ENCODE results near the gene USP49.

The USP49 gene

GRCh38 chr6:41909727-41910126 is 14.6 kb upstream of the USP49 start:
- Mint-ChIP-seq H3K36me3 (ENCODE audit: low read depth) (peaks cover 27% of the 10 kb centered on the region), H3K4me1 (no peaks in the 10 kb centered on the region)
- no peak for ATAC-seq

GRCh38 chr6:41901882-41902519 is 6.8 kb upstream of the USP49 start:
- H3K4me1 Mint-ChIP-seq: peaks cover 4% of the 10 kb centered on the region
- H3K9me3 Mint-ChIP-seq: no peaks in the 10 kb centered on the region
- H3K27ac Mint-ChIP-seq: peak overlapping the region; percentile 31
- no peak overlapping the region for H3K4me3 Mint-ChIP-seq
- DNase-seq: peak; percentile 58
- H3K27me3 Mint-ChIP-seq: no peaks in the 10 kb centered on the region
- peak; percentile 59 for ATAC-seq
- H3K36me3 Mint-ChIP-seq (ENCODE audit: low read depth): peaks cover 9% of the 10 kb centered on the region

More at GRCh38 chr6:41909727-41910126, 14.6 kb upstream of the USP49 start:
- Mint-ChIP-seq H3K27ac (no peak overlapping the region), H3K9me3 (no peaks in the 10 kb centered on the region), H3K27me3 (no peaks in the 10 kb centered on the region), H3K4me3 (no peak overlapping the region)
- no peak for DNase-seq

GRCh38 chr6:41900861-41901260 is 5.7 kb upstream of the USP49 start:
- H3K27ac Mint-ChIP-seq: no peak overlapping the region
- H3K4me3 Mint-ChIP-seq: no peak overlapping the region
- peaks cover 9% of the 10 kb centered on the region for H3K4me1 Mint-ChIP-seq
- no peak for ATAC-seq
- H3K9me3 Mint-ChIP-seq: no peaks in the 10 kb centered on the region
- DNase-seq: no peak
- H3K27me3 Mint-ChIP-seq: no peaks in the 10 kb centered on the region
- peaks cover 7% of the 10 kb centered on the region for H3K36me3 Mint-ChIP-seq (ENCODE audit: low read depth)

GRCh38 chr6:41896281-41896680 is 1.1 kb upstream of the USP49 start:
- no peaks in the 10 kb centered on the region for H3K9me3 Mint-ChIP-seq
- peaks cover 3% of the 10 kb centered on the region for H3K36me3 Mint-ChIP-seq (ENCODE audit: low read depth)
- peaks cover 9% of the 10 kb centered on the region for H3K4me1 Mint-ChIP-seq
- H3K27ac Mint-ChIP-seq: peak overlapping the region; percentile 89
- no peak overlapping the region for H3K4me3 Mint-ChIP-seq
- DNase-seq: no peak
- H3K27me3 Mint-ChIP-seq: no peaks in the 10 kb centered on the region
- ATAC-seq: no peak

- Mint-ChIP-seq H3K4me1 (peaks cover 9% of the 10 kb centered on the region), H3K9me3 (no peaks in the 10 kb centered on the region), H3K36me3 (ENCODE audit: low read depth) (no peaks in the 10 kb centered on the region), H3K4me3 (no peak overlapping the region), H3K27me3 (no peaks in the 10 kb centered on the region), H3K27ac (no peak overlapping the region)
- ATAC-seq (peak; percentile 34), DNase-seq (peak; percentile 10)
Measured at GRCh38 chr6:41894366-41895299, 542 bp downstream of the USP49 start.

GRCh38 chr6:41892921-41893564 is 2.1 kb downstream of the USP49 start:
- H3K27ac Mint-ChIP-seq: no peak overlapping the region
- no peaks in the 10 kb centered on the region for H3K36me3 Mint-ChIP-seq (ENCODE audit: low read depth)
- H3K27me3 Mint-ChIP-seq: no peaks in the 10 kb centered on the region
- H3K4me1 Mint-ChIP-seq: peaks cover 9% of the 10 kb centered on the region
- DNase-seq: no peak
- H3K9me3 Mint-ChIP-seq: no peaks in the 10 kb centered on the region
- no peak for ATAC-seq
- no peak overlapping the region for H3K4me3 Mint-ChIP-seq

- H3K27me3 Mint-ChIP-seq: no peaks in the 10 kb centered on the region
- no peak overlapping the region for H3K4me3 Mint-ChIP-seq
- no peaks in the 10 kb centered on the region for H3K9me3 Mint-ChIP-seq
- no peak for DNase-seq
- no peak overlapping the region for H3K27ac Mint-ChIP-seq
- H3K36me3 Mint-ChIP-seq (ENCODE audit: low read depth): no peaks in the 10 kb centered on the region
- H3K4me1 Mint-ChIP-seq: no peaks in the 10 kb centered on the region
- no peak for ATAC-seq
Measured at GRCh38 chr6:41887331-41887751, 7.8 kb downstream of the USP49 start.

GRCh38 chr6:41885930-41886329 is 9.2 kb downstream of the USP49 start:
- no peaks in the 10 kb centered on the region for H3K36me3 Mint-ChIP-seq (ENCODE audit: low read depth)
- ATAC-seq (no peak), DNase-seq (no peak)
- no peaks in the 10 kb centered on the region for H3K4me1 Mint-ChIP-seq
- H3K9me3 Mint-ChIP-seq: no peaks in the 10 kb centered on the region
- no peak overlapping the region for H3K4me3 Mint-ChIP-seq
- no peaks in the 10 kb centered on the region for H3K27me3 Mint-ChIP-seq
- no peak overlapping the region for H3K27ac Mint-ChIP-seq

- no peaks in the 10 kb centered on the region for H3K4me1 Mint-ChIP-seq
- no peak overlapping the region for H3K27ac Mint-ChIP-seq
- no peaks in the 10 kb centered on the region for H3K27me3 Mint-ChIP-seq
- H3K36me3 Mint-ChIP-seq (ENCODE audit: low read depth): no peaks in the 10 kb centered on the region
- no peak overlapping the region for H3K4me3 Mint-ChIP-seq
- ATAC-seq (no peak), DNase-seq (no peak)
- H3K9me3 Mint-ChIP-seq: no peaks in the 10 kb centered on the region
Measured at GRCh38 chr6:41884957-41885356, 10.2 kb downstream of the USP49 start.

- no peak for ATAC-seq
Measured at GRCh38 chr6:41881506-41881905, 13.7 kb downstream of the USP49 start.

GRCh38 chr6:41878961-41879405 is 16.2 kb downstream of the USP49 start:
- no peaks in the 10 kb centered on the region for H3K9me3 Mint-ChIP-seq
- H3K36me3 Mint-ChIP-seq (ENCODE audit: low read depth): no peaks in the 10 kb centered on the region
- no peak overlapping the region for H3K27ac Mint-ChIP-seq
- ATAC-seq (no peak), DNase-seq (no peak)
- no peak overlapping the region for H3K4me3 Mint-ChIP-seq
- H3K4me1 Mint-ChIP-seq: no peaks in the 10 kb centered on the region
- H3K27me3 Mint-ChIP-seq: no peaks in the 10 kb centered on the region

More at GRCh38 chr6:41881506-41881905, 13.7 kb downstream of the USP49 start:
- Mint-ChIP-seq H3K27ac (no peak overlapping the region), H3K36me3 (ENCODE audit: low read depth) (no peaks in the 10 kb centered on the region), H3K27me3 (no peaks in the 10 kb centered on the region), H3K9me3 (no peaks in the 10 kb centered on the region), H3K4me1 (no peaks in the 10 kb centered on the region), H3K4me3 (no peak overlapping the region)
- no peak for DNase-seq

- ATAC-seq (no peak), DNase-seq (no peak)
- no peak overlapping the region for H3K27ac Mint-ChIP-seq
- no peak overlapping the region for H3K4me3 Mint-ChIP-seq
- H3K27me3 Mint-ChIP-seq: no peaks in the 10 kb centered on the region
- H3K9me3 Mint-ChIP-seq: no peaks in the 10 kb centered on the region
- H3K36me3 Mint-ChIP-seq (ENCODE audit: low read depth): no peaks in the 10 kb centered on the region
- H3K4me1 Mint-ChIP-seq: no peaks in the 10 kb centered on the region
Measured at GRCh38 chr6:41878246-41878645, 16.9 kb downstream of the USP49 start.

- Mint-ChIP-seq H3K27ac (no peak overlapping the region), H3K9me3 (no peaks in the 10 kb centered on the region), H3K27me3 (no peaks in the 10 kb centered on the region), H3K4me3 (no peak overlapping the region), H3K4me1 (no peaks in the 10 kb centered on the region), H3K36me3 (ENCODE audit: low read depth) (no peaks in the 10 kb centered on the region)
- ATAC-seq (no peak), DNase-seq (no peak)
Measured at GRCh38 chr6:41877051-41877680, 18.0 kb downstream of the USP49 start.

GRCh38 chr6:41874741-41875140 is 20.4 kb downstream of the USP49 start:
- Mint-ChIP-seq H3K36me3 (ENCODE audit: low read depth) (no peaks in the 10 kb centered on the region), H3K9me3 (no peaks in the 10 kb centered on the region), H3K27me3 (no peaks in the 10 kb centered on the region), H3K27ac (no peak overlapping the region), H3K4me3 (no peak overlapping the region), H3K4me1 (no peaks in the 10 kb centered on the region)
- ATAC-seq (no peak), DNase-seq (no peak)
